ENCODE data around the gene CREBBP. TPM values are rescaled to one million over a fixed set of nuclear protein-coding genes. Genes with fewer than 3 reads are reported as not detected.

The CREBBP gene
- total RNA-seq, 1 donor from 2014 or later, result 151 TPM

GRCh38 chr16:3884398-3884797 is 3.9 kb upstream of the CREBBP start:
- DNase-seq (ENCODE audit: low spot score in 2 of 2, unreplicated experiment in 2 of 2), result no peak
- Mint-ChIP-seq H3K4me3 (no peak overlapping the region), H3K27me3 (ENCODE audit: low read depth) (peaks cover 6% of the 10 kb centered on the region), H3K4me1 (peaks cover 7% of the 10 kb centered on the region), H3K27ac (no peak overlapping the region), H3K9me3 (peaks cover 4% of the 10 kb centered on the region), H3K36me3 (no peaks in the 10 kb centered on the region)
- TF ChIP-seq CTCF (IDR thresholded peaks at IDR 0.05; ENCODE audit: unreplicated experiment), result no peak

GRCh38 chr16:3882531-3882930 is 2.0 kb upstream of the CREBBP start:
- peak overlapping the region; percentile 70 for H3K4me3 Mint-ChIP-seq
- peaks cover 25% of the 10 kb centered on the region for H3K4me1 Mint-ChIP-seq
- H3K27ac Mint-ChIP-seq, result peak overlapping the region; percentile 15
- peaks cover 4% of the 10 kb centered on the region for H3K9me3 Mint-ChIP-seq
- no peak for DNase-seq (ENCODE audit: low spot score in 2 of 2, unreplicated experiment in 2 of 2)
- no peaks in the 10 kb centered on the region for H3K27me3 Mint-ChIP-seq (ENCODE audit: low read depth)
- H3K36me3 Mint-ChIP-seq, result no peaks in the 10 kb centered on the region
- TF ChIP-seq CTCF (IDR thresholded peaks at IDR 0.05; ENCODE audit: unreplicated experiment), result no peak

- no peaks in the 10 kb centered on the region for H3K9me3 Mint-ChIP-seq
- peak overlapping the region; percentile 84 for H3K27ac Mint-ChIP-seq
- no peaks in the 10 kb centered on the region for H3K36me3 Mint-ChIP-seq
- no peaks in the 10 kb centered on the region for H3K27me3 Mint-ChIP-seq (ENCODE audit: low read depth)
- no peak for DNase-seq (ENCODE audit: low spot score in 2 of 2, unreplicated experiment in 2 of 2)
- no peak for TF ChIP-seq CTCF (IDR thresholded peaks at IDR 0.05; ENCODE audit: unreplicated experiment)
- H3K4me3 Mint-ChIP-seq, result peak overlapping the region; percentile 70
- H3K4me1 Mint-ChIP-seq, result peaks cover 35% of the 10 kb centered on the region
Observed at GRCh38 chr16:3881499-3881990, 1.0 kb upstream of the CREBBP start.

- Mint-ChIP-seq H3K27ac (no peak overlapping the region), H3K27me3 (ENCODE audit: low read depth) (no peaks in the 10 kb centered on the region), H3K36me3 (no peaks in the 10 kb centered on the region), H3K9me3 (no peaks in the 10 kb centered on the region), H3K4me1 (peaks cover 46% of the 10 kb centered on the region), H3K4me3 (peak overlapping the region; percentile 90)
- no peak for TF ChIP-seq CTCF (IDR thresholded peaks at IDR 0.05; ENCODE audit: unreplicated experiment)
- DNase-seq (ENCODE audit: low spot score in 2 of 2, unreplicated experiment in 2 of 2), result peak; percentile 66 to 77
Observed at GRCh38 chr16:3879887-3880564, 487 bp downstream of the CREBBP start.

GRCh38 chr16:3879258-3879886 is 1.1 kb downstream of the CREBBP start:
- H3K27ac Mint-ChIP-seq, result peak overlapping the region; percentile 96
- no peaks in the 10 kb centered on the region for H3K27me3 Mint-ChIP-seq (ENCODE audit: low read depth)
- no peaks in the 10 kb centered on the region for H3K36me3 Mint-ChIP-seq
- peak; percentile 26 to 45 for DNase-seq (ENCODE audit: low spot score in 2 of 2, unreplicated experiment in 2 of 2)
- no peak for TF ChIP-seq CTCF (IDR thresholded peaks at IDR 0.05; ENCODE audit: unreplicated experiment)
- peak overlapping the region; percentile 90 for H3K4me3 Mint-ChIP-seq
- no peaks in the 10 kb centered on the region for H3K9me3 Mint-ChIP-seq
- peaks cover 50% of the 10 kb centered on the region for H3K4me1 Mint-ChIP-seq

Measured in mesothelial cell of epicardium (in vitro differentiated cells).